OCI-LY1 (cell line): Measurements from ENCODE around the gene ATP8B1.

Experiments used
- H2AFZ ChIP-seq: fragments of 200-600 bp; sonication (generic), shearing (Covaris generic); 2 replicates; pipeline ENCODE4 v1.6.0; 2014; ENCODE audit warnings: antibody characterized with exemption, mild to moderate bottlenecking, low read length
- H3F3A ChIP-seq: fragments of 200-600 bp; sonication (generic), shearing (Covaris generic); 2 replicates; pipeline ENCODE4 v1.6.0; 2014; ENCODE audit warnings: mild to moderate bottlenecking, antibody characterized with exemption, low read length, moderate library complexity; ENCODE audit not compliant: insufficient read depth
- H3K27ac ChIP-seq: fragments of 200-600 bp; sonication (generic); 2 replicates; pipeline ENCODE4 v1.5.1; 2014; ENCODE audit warnings: low read length, mixed run types, mild to moderate bottlenecking, low read depth; ENCODE audit not compliant: poor library complexity, severe bottlenecking
- H3K27me3 ChIP-seq: fragments of 200-600 bp; sonication (generic); 2 replicates; pipeline ENCODE4 v1.6.0; 2014; ENCODE audit warnings: antibody characterized with exemption, mild to moderate bottlenecking, low read length, moderate library complexity; ENCODE audit not compliant: insufficient read depth
- H3K36me3 ChIP-seq: fragments of 200-600 bp; sonication (generic); 2 replicates; pipeline ENCODE4 v1.6.1; 2014; ENCODE audit warnings: mild to moderate bottlenecking, antibody characterized with exemption, low read length, moderate library complexity, mixed read lengths; ENCODE audit not compliant: insufficient read depth
- H3K4me1 ChIP-seq: fragments of 200-600 bp; sonication (generic); 2 replicates; pipeline ENCODE4 v1.5.1; 2014; ENCODE audit warnings: mild to moderate bottlenecking, low read length, moderate library complexity; ENCODE audit not compliant: insufficient read depth, severe bottlenecking
- H3K4me2 ChIP-seq: fragments of 200-600 bp; sonication (generic), shearing (Covaris generic); 2 replicates; pipeline ENCODE4 v1.6.1; 2014; ENCODE audit warnings: low read length
- H3K4me3 ChIP-seq: fragments of 200-600 bp; sonication (generic); 2 replicates; pipeline ENCODE4 v1.5.1; 2014; ENCODE audit warnings: low read length, low read depth, mild to moderate bottlenecking, mixed read lengths; ENCODE audit not compliant: poor library complexity, severe bottlenecking
- H3K79me2 ChIP-seq: fragments of 200-600 bp; shearing (Covaris generic); 2 replicates; pipeline ENCODE4 v1.6.1; 2016; ENCODE audit warnings: mixed run types, low read length, mixed read lengths; ENCODE audit not compliant: insufficient read depth
- H3K9ac ChIP-seq: fragments of 200-600 bp; sonication (generic), shearing (Covaris generic); 2 replicates; pipeline ENCODE4 v1.6.1; 2014; ENCODE audit warnings: mild to moderate bottlenecking, low read length, mixed read lengths
- H3K9me2 ChIP-seq: fragments of 200-600 bp; sonication (generic), shearing (Covaris generic); 2 replicates; pipeline ENCODE4 v1.6.1; 2014; ENCODE audit warnings: low read depth, mild to moderate bottlenecking, low read length, mixed read lengths
- H3K9me3 ChIP-seq: fragments of 200-600 bp; shearing (Covaris generic); 2 replicates; pipeline ENCODE4 v1.6.1; 2014; ENCODE audit warnings: low read length, mixed read lengths
- H4K20me1 ChIP-seq: fragments of 200-600 bp; sonication (generic), shearing (Covaris generic); 2 replicates; pipeline ENCODE4 v1.6.0; 2016; ENCODE audit warnings: mild to moderate bottlenecking, low read length; ENCODE audit not compliant: insufficient read depth
- CTCF ChIP-seq: fragments of 200-600 bp; sonication (generic), shearing (Covaris generic); IDR thresholded peaks from 2 replicates; pipeline ENCODE4 v1.5.1; 2017; ENCODE audit warnings: mild to moderate bottlenecking, antibody characterized with exemption, low read length, moderate library complexity, mixed read lengths
- EZH2 ChIP-seq: fragments of 200-600 bp; sonication (generic), shearing (Covaris generic); IDR thresholded peaks from 2 replicates; pipeline ENCODE4 v1.8.0; 2017; ENCODE audit warnings: borderline replicate concordance, mixed run types, mild to moderate bottlenecking, antibody characterized with exemption, low read length, moderate library complexity, mixed read lengths

ATP8B1 gene

GRCh38 chr18:57754577-57755338 is 48.4 kb downstream of the ATP8B1 start:
- H3K9me2 ChIP-seq: no peaks in the 10 kb centered on the region
- no peaks in the 10 kb centered on the region for H3F3A ChIP-seq
- H3K4me2 ChIP-seq: no peak overlapping the region
- no peaks in the 10 kb centered on the region for H3K9me3 ChIP-seq
- no peak overlapping the region for H2AFZ ChIP-seq
- no peaks in the 10 kb centered on the region for H3K27me3 ChIP-seq
- H3K9ac ChIP-seq: no peak overlapping the region
- no peaks in the 10 kb centered on the region for H3K4me1 ChIP-seq
- H3K36me3 ChIP-seq: no peaks in the 10 kb centered on the region
- no peak overlapping the region for H3K27ac ChIP-seq
- H4K20me1 ChIP-seq: no peaks in the 10 kb centered on the region
- no peaks in the 10 kb centered on the region for H3K79me2 ChIP-seq
- no peak for TF ChIP-seq CTCF
- TF ChIP-seq EZH2: no peak
- H3K4me3 ChIP-seq: no peak overlapping the region

- Histone ChIP-seq H4K20me1 (no peaks in the 10 kb centered on the region), H3K79me2 (no peaks in the 10 kb centered on the region), H3K4me1 (peaks cover 12% of the 10 kb centered on the region), H3F3A (no peaks in the 10 kb centered on the region), H3K9me2 (no peaks in the 10 kb centered on the region), H3K4me2 (no peak overlapping the region), H3K4me3 (no peak overlapping the region), H3K9ac (no peak overlapping the region), H2AFZ (no peak overlapping the region), H3K9me3 (no peaks in the 10 kb centered on the region), H3K27me3 (no peaks in the 10 kb centered on the region), H3K27ac (no peak overlapping the region), H3K36me3 (no peaks in the 10 kb centered on the region)
- TF ChIP-seq EZH2 (no peak), CTCF (no peak)
Measured at GRCh38 chr18:57753063-57753462, 50.1 kb downstream of the ATP8B1 start.

- no peaks in the 10 kb centered on the region for H3K9me3 ChIP-seq
- no peaks in the 10 kb centered on the region for H3K9me2 ChIP-seq
- H3K4me3 ChIP-seq: no peak overlapping the region
- no peaks in the 10 kb centered on the region for H3K36me3 ChIP-seq
- no peak overlapping the region for H2AFZ ChIP-seq
- H3K27ac ChIP-seq: no peak overlapping the region
- no peaks in the 10 kb centered on the region for H3K79me2 ChIP-seq
- no peak overlapping the region for H3K9ac ChIP-seq
- H3K4me2 ChIP-seq: no peak overlapping the region
- TF ChIP-seq EZH2 (no peak), CTCF (no peak)
- peaks cover 17% of the 10 kb centered on the region for H3K4me1 ChIP-seq
- no peaks in the 10 kb centered on the region for H3K27me3 ChIP-seq
- H3F3A ChIP-seq: no peaks in the 10 kb centered on the region
- no peaks in the 10 kb centered on the region for H4K20me1 ChIP-seq
Measured at GRCh38 chr18:57749604-57749970, 53.5 kb downstream of the ATP8B1 start.
